Measurements from ENCODE around the gene CNTN4.
A peak's percentile ranks its signal among the peaks of the same experiment; 100 is the strongest.

Gene CNTN4

GRCh38 chr3:3085782-3086181 lies 987.1 kb downstream of the CNTN4 start:
- no peak for DNase-seq (ENCODE audit: extremely low read depth, insufficient read length)
- Histone ChIP-seq H3K4me3 (replicated peaks; ENCODE audit: low read depth, low read length) (no peak overlapping the region), H3K36me3 (ENCODE audit: control insufficient read depth, insufficient read depth, low read length) (no peaks in the 10 kb centered on the region), H3K27me3 (replicated peaks; ENCODE audit: control insufficient read depth, insufficient read depth, low read length) (no peaks in the 10 kb centered on the region)
- TF ChIP-seq CTCF (IDR thresholded peaks at IDR 0.05; ENCODE audit: insufficient read depth, low read length, poor library complexity, severe bottlenecking) = no peak

GRCh38 chr3:3086239-3086638 lies 987.6 kb downstream of the CNTN4 start:
- no peak for DNase-seq (ENCODE audit: extremely low read depth, insufficient read length)
- H3K27me3 ChIP-seq (replicated peaks; ENCODE audit: control insufficient read depth, insufficient read depth, low read length) = no peaks in the 10 kb centered on the region
- H3K36me3 ChIP-seq (ENCODE audit: control insufficient read depth, insufficient read depth, low read length) = no peaks in the 10 kb centered on the region
- no peak for TF ChIP-seq CTCF (IDR thresholded peaks at IDR 0.05; ENCODE audit: insufficient read depth, low read length, poor library complexity, severe bottlenecking)
- no peak overlapping the region for H3K4me3 ChIP-seq (replicated peaks; ENCODE audit: low read depth, low read length)

- no peak for DNase-seq (ENCODE audit: extremely low read depth, insufficient read length)
- TF ChIP-seq CTCF (IDR thresholded peaks at IDR 0.05; ENCODE audit: insufficient read depth, low read length, poor library complexity, severe bottlenecking) = no peak
- Histone ChIP-seq H3K36me3 (ENCODE audit: control insufficient read depth, insufficient read depth, low read length) (no peaks in the 10 kb centered on the region), H3K27me3 (replicated peaks; ENCODE audit: control insufficient read depth, insufficient read depth, low read length) (no peaks in the 10 kb centered on the region), H3K4me3 (replicated peaks; ENCODE audit: low read depth, low read length) (no peak overlapping the region)
Measured at GRCh38 chr3:3087279-3087678, 988.6 kb downstream of the CNTN4 start.

DNA sequence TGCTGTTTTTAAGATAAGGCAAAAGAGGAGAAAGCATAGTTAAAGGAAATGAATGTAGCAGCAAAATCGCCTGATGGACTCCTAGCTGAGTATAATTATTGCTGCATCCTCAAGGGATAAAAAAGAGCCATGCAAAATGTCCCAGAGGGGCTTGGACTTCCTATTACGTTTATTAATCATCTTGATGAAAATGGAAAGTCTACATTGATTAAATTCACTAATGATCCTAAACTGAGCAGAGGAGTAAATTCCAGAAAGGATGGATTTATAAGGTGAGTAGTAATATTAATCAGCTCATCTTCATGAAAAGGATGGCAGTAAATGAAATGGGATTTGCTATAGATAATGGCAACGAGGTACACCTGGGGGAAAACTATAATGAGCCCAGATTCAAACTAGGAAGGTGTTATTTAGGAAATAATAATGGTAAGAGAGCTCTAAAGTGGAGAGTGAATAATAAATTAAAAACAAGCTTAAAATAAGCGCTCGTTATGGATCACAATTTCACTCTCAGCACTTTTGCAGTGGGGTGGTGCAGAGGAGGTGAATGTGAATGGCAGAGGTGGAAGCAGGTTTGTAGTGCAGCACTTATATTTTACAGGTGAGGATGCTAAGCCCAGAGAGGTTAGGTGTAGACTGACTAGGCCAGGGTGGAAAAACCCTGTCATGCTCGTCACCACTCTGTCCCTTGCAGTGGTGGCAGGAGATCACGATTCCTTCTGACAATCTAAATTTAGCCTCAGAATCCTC lies 989.2 kb downstream of the CNTN4 start:
- DNase-seq (ENCODE audit: extremely low read depth, insufficient read length) = no peak
- Histone ChIP-seq H3K4me3 (replicated peaks; ENCODE audit: low read depth, low read length) (no peak overlapping the region), H3K27me3 (replicated peaks; ENCODE audit: control insufficient read depth, insufficient read depth, low read length) (no peaks in the 10 kb centered on the region), H3K36me3 (ENCODE audit: control insufficient read depth, insufficient read depth, low read length) (no peaks in the 10 kb centered on the region)
- TF ChIP-seq CTCF (IDR thresholded peaks at IDR 0.05; ENCODE audit: insufficient read depth, low read length, poor library complexity, severe bottlenecking) = no peak

DNA sequence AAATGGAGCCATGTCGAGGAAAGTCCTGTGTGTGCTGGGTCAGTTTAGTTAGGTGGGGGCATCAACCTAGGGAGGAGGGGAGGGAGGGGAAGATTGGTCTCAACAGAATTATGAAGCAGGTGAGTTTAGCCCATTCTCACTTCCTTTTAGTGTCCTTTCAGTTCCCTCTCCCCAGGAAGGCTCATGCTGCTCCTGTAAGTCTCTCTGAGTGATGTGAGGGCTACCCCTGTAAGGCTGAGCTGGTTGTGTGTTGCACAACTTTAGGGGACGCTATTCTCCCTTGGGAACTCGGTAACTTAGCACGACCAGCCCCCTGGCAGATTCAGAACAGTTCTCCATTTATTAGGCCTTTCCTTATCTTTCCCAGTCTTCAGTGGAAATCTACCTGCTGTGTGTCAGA lies 990.4 kb downstream of the CNTN4 start:
- TF ChIP-seq CTCF (IDR thresholded peaks at IDR 0.05; ENCODE audit: insufficient read depth, low read length, poor library complexity, severe bottlenecking) = peak; percentile 52
- DNase-seq (ENCODE audit: extremely low read depth, insufficient read length) = peak; percentile 66
- no peak overlapping the region for H3K4me3 ChIP-seq (replicated peaks; ENCODE audit: low read depth, low read length)
- no peaks in the 10 kb centered on the region for H3K36me3 ChIP-seq (ENCODE audit: control insufficient read depth, insufficient read depth, low read length)
- H3K27me3 ChIP-seq (replicated peaks; ENCODE audit: control insufficient read depth, insufficient read depth, low read length) = no peaks in the 10 kb centered on the region

DNA sequence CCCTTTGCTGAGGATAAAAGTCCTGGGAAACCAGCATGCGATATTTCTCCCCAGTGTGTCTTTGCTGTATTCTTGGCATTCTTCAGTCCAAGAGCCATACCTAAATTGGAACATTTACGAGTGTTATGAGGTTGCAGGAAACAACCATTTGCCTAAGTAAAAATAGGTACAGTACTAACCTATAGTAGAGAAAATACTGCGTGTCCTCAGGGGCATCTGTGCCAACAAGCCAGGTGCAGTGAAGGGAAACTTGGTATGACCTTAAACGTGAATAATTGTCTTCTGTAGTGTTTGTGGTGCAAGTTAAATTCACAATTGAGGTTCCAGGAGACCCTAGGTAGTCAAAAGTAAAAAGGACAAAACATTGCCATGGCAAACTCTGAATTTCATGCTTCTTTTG lies 999.3 kb downstream of the CNTN4 start:
- no peak overlapping the region for H3K4me3 ChIP-seq (replicated peaks; ENCODE audit: low read depth, low read length)
- no peak for DNase-seq (ENCODE audit: extremely low read depth, insufficient read length)
- no peak for TF ChIP-seq CTCF (IDR thresholded peaks at IDR 0.05; ENCODE audit: insufficient read depth, low read length, poor library complexity, severe bottlenecking)
- no peaks in the 10 kb centered on the region for H3K36me3 ChIP-seq (ENCODE audit: control insufficient read depth, insufficient read depth, low read length)
- no peaks in the 10 kb centered on the region for H3K27me3 ChIP-seq (replicated peaks; ENCODE audit: control insufficient read depth, insufficient read depth, low read length)

All from GM06990 (cell line).